Skeletal muscle tissue (tissue), 4 donors: ENCODE measurements around the gene CYP19A1. TPM values are rescaled to one million over a fixed set of nuclear protein-coding genes. Genes with fewer than 3 reads are reported as not detected.
"Not testable (repeated sequence)": the region's sequence is repeated elsewhere in the genome, so short reads cannot be mapped to it uniquely, and the experiment has no call there.

Experiments
- H3K27ac ChIP-seq: one replicate; pipeline ENCODE4 v1.7.0; 2013; ENCODE audit warnings: mild to moderate bottlenecking, low read depth, low read length, inconsistent platforms
- H3K27me3 ChIP-seq, 3 donors: one replicate each; pipeline ENCODE4 v1.7.0; 2013; ENCODE audit warnings: low read length in 3 of 3; ENCODE audit not compliant: control insufficient read depth in 3 of 3, insufficient read depth in 3 of 3
- H3K36me3 ChIP-seq, 3 donors: one replicate each; pipeline ENCODE4 v1.7.0; 2013; ENCODE audit warnings: low read length in 3 of 3; ENCODE audit not compliant: control insufficient read depth in 3 of 3, insufficient read depth in 3 of 3
- H3K4me1 ChIP-seq, 3 donors: one replicate each; pipeline ENCODE4 v1.7.0; 2013; ENCODE audit warnings: low read length in 3 of 3, mild to moderate bottlenecking in 3 of 3; ENCODE audit not compliant: control insufficient read depth in 3 of 3, insufficient read depth in 3 of 3
- H3K4me3 ChIP-seq, 3 donors: one replicate each; pipeline ENCODE4 v1.7.0; 2013; ENCODE audit warnings: low read length in 3 of 3
- H3K9ac ChIP-seq, 3 donors: one replicate each; pipeline ENCODE4 v1.7.0; 2013; ENCODE audit warnings: low read length in 3 of 3, mild to moderate bottlenecking in 3 of 3, moderate library complexity in 2 of 3, low read depth in 1 of 3
- H3K9me3 ChIP-seq, 3 donors: one replicate each; pipeline ENCODE4 v1.7.0; 2013; ENCODE audit warnings: low read length in 3 of 3; ENCODE audit not compliant: control insufficient read depth in 3 of 3
- total RNA-seq: library from RNA; depleted of rRNA; stranded (reverse); fragments of >200 nt; gene quantifications from one replicate; pipeline ENCODE4 v1.2.3, GENCODE V29; 2014
- donor health status: Osteomylitis.

The CYP19A1 gene
- total RNA-seq, 1 donor from 2014 or later = 0.52 TPM

- Histone ChIP-seq H3K36me3 (no peaks in the 10 kb centered on the region), H3K4me1 (peaks cover 13 to 14% (median 13%) of the 10 kb centered on the region in 3 donors), H3K9me3 (no peaks in the 10 kb centered on the region), H3K27ac (no peak overlapping the region), H3K9ac (no peak overlapping the region), H3K4me3 (no peak overlapping the region), H3K27me3 (peaks cover 6 to 19% (median 8%) of the 10 kb centered on the region in 3 donors)
Measured at GRCh38 chr15:51269496-51269895, 68.9 kb downstream of the CYP19A1 start.

- Histone ChIP-seq H3K27ac (no peak overlapping the region), H3K4me3 (peak overlapping the region; percentile 62 to 72 (median 67)), H3K9ac (peak overlapping the region; percentile 54 to 72 (median 64)), H3K9me3 (no peaks in the 10 kb centered on the region), H3K36me3 (no peaks in the 10 kb centered on the region), H3K27me3 (peaks cover 4 to 23% (median 8%) of the 10 kb centered on the region in 3 donors), H3K4me1 (peaks cover 13 to 14% (median 13%) of the 10 kb centered on the region in 3 donors)
Measured at GRCh38 chr15:51267703-51268083, 70.7 kb downstream of the CYP19A1 start.

DNA sequence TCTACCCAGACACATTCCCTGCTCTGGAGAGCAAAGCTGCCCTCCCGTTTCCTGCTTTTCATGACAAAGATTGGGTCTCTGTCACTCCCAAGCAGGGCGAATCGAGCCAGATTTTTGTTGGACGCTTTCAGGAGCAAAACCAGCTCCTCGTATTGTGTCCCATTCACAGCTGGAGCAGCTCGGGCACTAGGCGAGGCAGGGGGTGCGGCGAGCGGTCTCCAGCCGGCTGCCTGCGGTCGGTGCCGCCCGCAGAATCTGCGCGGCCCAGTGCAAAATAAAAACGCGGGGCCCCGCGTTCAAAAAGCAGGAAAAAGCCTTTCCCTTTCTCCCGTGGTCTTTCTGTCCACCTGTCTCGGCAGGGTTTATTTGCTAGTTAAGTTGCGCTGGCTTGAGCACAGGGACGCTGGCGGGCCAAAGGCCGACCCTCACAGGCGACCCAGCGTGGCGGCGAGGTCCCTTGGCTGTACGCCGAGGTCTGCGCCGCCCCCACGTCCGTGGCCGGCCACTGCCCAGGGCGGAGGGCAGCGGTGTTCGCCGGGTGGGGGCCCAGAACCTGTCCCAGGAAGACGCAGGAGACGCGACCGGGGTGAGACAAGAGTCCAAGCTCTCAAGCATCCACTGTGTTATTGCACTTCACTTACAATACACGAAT lies 71.2 kb downstream of the CYP19A1 start:
- H3K9me3 ChIP-seq = no peaks in the 10 kb centered on the region
- H3K9ac ChIP-seq = peak overlapping the region; percentile 54 to 72 (median 64)
- H3K4me3 ChIP-seq = peak overlapping the region; percentile 62 to 72 (median 67)
- peaks cover 4 to 23% (median 8%) of the 10 kb centered on the region in 3 donors for H3K27me3 ChIP-seq
- H3K36me3 ChIP-seq = no peaks in the 10 kb centered on the region
- H3K27ac ChIP-seq = no peak overlapping the region
- peaks cover 13 to 14% (median 13%) of the 10 kb centered on the region in 3 donors for H3K4me1 ChIP-seq

DNA sequence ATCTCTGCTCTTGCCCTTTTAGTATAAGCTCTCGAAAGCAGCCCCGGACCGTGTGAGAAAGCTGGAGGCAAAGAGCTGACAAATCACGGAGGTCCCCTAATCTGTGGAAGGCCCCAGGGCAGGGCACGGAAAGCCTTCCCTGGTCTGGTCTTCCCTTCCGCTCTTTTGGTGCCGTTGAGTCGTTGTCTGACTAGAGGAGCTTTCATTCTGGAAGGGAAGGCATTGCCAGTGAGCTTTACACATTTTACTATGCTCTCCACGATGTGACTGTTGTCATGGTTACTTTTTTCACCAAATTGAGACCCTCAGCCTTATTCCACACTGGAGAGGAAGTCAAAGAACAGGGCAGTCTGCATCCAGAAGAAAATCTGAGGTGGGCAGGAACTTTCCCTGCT lies 71.7 kb downstream of the CYP19A1 start:
- peak overlapping the region; percentile 62 to 72 (median 67) for H3K4me3 ChIP-seq
- no peak overlapping the region for H3K27ac ChIP-seq
- H3K9me3 ChIP-seq = no peaks in the 10 kb centered on the region
- peaks cover 4 to 23% (median 8%) of the 10 kb centered on the region in 3 donors for H3K27me3 ChIP-seq
- peaks cover 13 to 14% (median 13%) of the 10 kb centered on the region in 3 donors for H3K4me1 ChIP-seq
- no peaks in the 10 kb centered on the region for H3K36me3 ChIP-seq
- peak overlapping the region in 2 of 3 donors; percentile 64 to 72 for H3K9ac ChIP-seq

- Histone ChIP-seq H3K4me3 (no peak overlapping the region), H3K27ac (no peak overlapping the region)
Measured at GRCh38 chr15:51265037-51265555, 73.3 kb downstream of the CYP19A1 start.

GRCh38 chr15:51263726-51264125 lies 74.7 kb downstream of the CYP19A1 start:
- Histone ChIP-seq H3K4me1 (peaks cover 13 to 14% (median 13%) of the 10 kb centered on the region in 3 donors), H3K36me3 (no peaks in the 10 kb centered on the region), H3K9me3 (no peaks in the 10 kb centered on the region), H3K4me3 (no peak overlapping the region), H3K27me3 (peaks cover 2 to 18% (median 8%) of the 10 kb centered on the region in 3 donors), H3K27ac (no peak overlapping the region), H3K9ac (no peak overlapping the region)

More at GRCh38 chr15:51265037-51265555, 73.3 kb downstream of the CYP19A1 start:
- peaks cover 13 to 14% (median 13%) of the 10 kb centered on the region in 3 donors for H3K4me1 ChIP-seq
- no peaks in the 10 kb centered on the region for H3K36me3 ChIP-seq
- peaks cover 2 to 23% (median 8%) of the 10 kb centered on the region in 3 donors for H3K27me3 ChIP-seq
- no peak overlapping the region for H3K9ac ChIP-seq
- H3K9me3 ChIP-seq = no peaks in the 10 kb centered on the region

GRCh38 chr15:51263116-51263515 lies 75.3 kb downstream of the CYP19A1 start:
- no peak overlapping the region for H3K4me3 ChIP-seq
- no peak overlapping the region for H3K27ac ChIP-seq
- peaks cover 2 to 14% (median 8%) of the 10 kb centered on the region in 3 donors for H3K27me3 ChIP-seq
- H3K9ac ChIP-seq = no peak overlapping the region
- no peaks in the 10 kb centered on the region for H3K9me3 ChIP-seq
- peaks cover 13 to 14% (median 13%) of the 10 kb centered on the region in 3 donors for H3K4me1 ChIP-seq
- H3K36me3 ChIP-seq = no peaks in the 10 kb centered on the region

DNA sequence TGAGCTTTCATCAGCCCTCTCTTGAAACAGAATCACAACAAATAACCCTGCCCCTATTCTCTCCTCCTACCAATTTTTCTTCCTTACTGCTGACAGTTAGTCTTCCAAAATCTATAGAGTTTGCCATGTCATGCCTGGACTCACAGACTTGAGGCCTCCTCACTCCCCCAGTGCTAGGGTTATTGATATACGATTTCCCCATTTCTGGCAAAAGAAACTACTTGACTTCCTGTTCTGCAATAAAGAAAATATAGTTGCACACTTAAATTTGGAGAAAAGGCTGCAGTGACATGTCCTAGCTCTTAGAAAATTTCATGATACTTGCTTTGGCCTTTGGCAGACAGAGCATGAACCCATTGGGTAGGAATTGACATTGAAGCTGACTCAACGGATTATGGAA lies 75.9 kb downstream of the CYP19A1 start:
- Histone ChIP-seq H3K9me3 (no peaks in the 10 kb centered on the region), H3K9ac (no peak overlapping the region), H3K4me1 (peaks cover 8 to 10% (median 9%) of the 10 kb centered on the region in 3 donors), H3K27ac (no peak overlapping the region), H3K4me3 (no peak overlapping the region), H3K27me3 (peaks cover 2 to 8% (median 5%) of the 10 kb centered on the region in 3 donors), H3K36me3 (no peaks in the 10 kb centered on the region)

GRCh38 chr15:51261113-51261512 lies 77.3 kb downstream of the CYP19A1 start:
- not testable (repeated sequence) for H3K9ac ChIP-seq, H3K4me3 ChIP-seq, H3K27me3 ChIP-seq, H3K27ac ChIP-seq, H3K4me1 ChIP-seq, H3K9me3 ChIP-seq, H3K36me3 ChIP-seq

GRCh38 chr15:51260202-51260601 lies 78.2 kb downstream of the CYP19A1 start:
- Histone ChIP-seq H3K4me3 (no peak overlapping the region), H3K9me3 (no peaks in the 10 kb centered on the region), H3K4me1 (no peaks in the 10 kb centered on the region), H3K9ac (no peak overlapping the region), H3K27me3 (peaks cover 0 to 4% (median 3%) of the 10 kb centered on the region in 3 donors), H3K36me3 (no peaks in the 10 kb centered on the region), H3K27ac (no peak overlapping the region)
